GM19099 (cell line): Measurements from ENCODE around the gene FOLR3.

Experiments
- POLR2A ChIP-seq: IDR thresholded peaks from 3 replicates; pipeline ENCODE4 v1.6.1; 2011; ENCODE audit warnings: low read depth; ENCODE audit not compliant: insufficient read length; ENCODE audit errors: extremely low read depth

Gene FOLR3

GRCh38 chr11:72179804-72180396 lies 44.4 kb downstream of the FOLR3 start:
- TF ChIP-seq POLR2A, result no peak

- no peak for TF ChIP-seq POLR2A
Observed at GRCh38 chr11:72188267-72188666, 52.7 kb downstream of the FOLR3 start.
